CD14-positive monocyte (primary cell): ENCODE data around the gene NOP10. TPM values are rescaled to one million over a fixed set of nuclear protein-coding genes. Genes with fewer than 3 reads are reported as not detected.
A peak's percentile ranks its signal among the peaks of the same experiment; 100 is the strongest.

Experiments used
- DNase-seq, 3 donors: peaks; one replicate each; pipeline ENCODE4 v3.0.0-alpha.2; 2011 to 2022
- H2AFZ ChIP-seq: 2 replicates; pipeline ENCODE4 v1.6.0; 2012; ENCODE audit warnings: mild to moderate bottlenecking, low read depth, low read length, inconsistent platforms; ENCODE audit not compliant: insufficient read depth, poor library complexity, severe bottlenecking
- H3K27ac ChIP-seq, 2 donors: 1 replicate in 1 of 2; 2 replicates in 1 of 2; pipeline ENCODE4 v1.5.1; 2012 to 2013; ENCODE audit warnings: low read length in 2 of 2, control low read depth in 1 of 2, inconsistent platforms in 1 of 2, low read depth in 1 of 2, mild to moderate bottlenecking in 1 of 2
- H3K27me3 ChIP-seq, 2 donors: one replicate each; pipeline versions ENCODE4 v1.6.0 to v1.6.1; 2011 to 2013; ENCODE audit warnings: low read length in 2 of 2; ENCODE audit not compliant: control insufficient read depth in 2 of 2, insufficient read depth in 2 of 2
- H3K36me3 ChIP-seq, 2 donors: replicated peaks in 1 of 2; 1 replicate in 1 of 2; 2 replicates in 1 of 2; pipeline versions ENCODE4 v1.5.1 to v1.6.1; 2012 to 2013; ENCODE audit warnings: low read length in 2 of 2, control low read depth in 1 of 2, inconsistent platforms in 1 of 2, mild to moderate bottlenecking in 1 of 2; ENCODE audit not compliant: insufficient read depth in 2 of 2, control insufficient read depth in 1 of 2
- H3K4me1 ChIP-seq, 2 donors: 1 replicate in 1 of 2; 2 replicates in 1 of 2; pipeline versions ENCODE4 v1.5.1 to v1.6.1; 2012 to 2013; ENCODE audit warnings: low read length in 2 of 2, control low read depth in 1 of 2, inconsistent platforms in 1 of 2, mild to moderate bottlenecking in 1 of 2, moderate library complexity in 1 of 2; ENCODE audit not compliant: insufficient read depth in 2 of 2, control insufficient read depth in 1 of 2
- H3K4me2 ChIP-seq: replicated peaks from 2 replicates; pipeline ENCODE3; 2012; ENCODE audit warnings: low read length, moderate library complexity, mild to moderate bottlenecking; ENCODE audit not compliant: poor library complexity, severe bottlenecking; ENCODE audit errors: extremely low read depth
- H3K4me3 ChIP-seq, 3 experiments: fragments of 200-600 bp in 1 of 3; sonication (generic) in 1 of 3; replicated peaks in 1 of 3; 1 replicate in 2 of 3; 2 replicates in 1 of 3; pipeline ENCODE4 v1.5.1; 2011 to 2013; ENCODE audit warnings: low read length in 3 of 3, mild to moderate bottlenecking in 3 of 3, control low read depth in 2 of 3, low read depth in 2 of 3, inconsistent platforms in 1 of 3, moderate library complexity in 1 of 3
- H3K79me2 ChIP-seq: 2 replicates; pipeline ENCODE4 v1.6.0; 2012; ENCODE audit warnings: mild to moderate bottlenecking, control low read depth, inconsistent platforms, low read length, moderate library complexity; ENCODE audit not compliant: insufficient read depth
- H3K9ac ChIP-seq: 2 replicates; pipeline ENCODE4 v1.6.0; 2017; ENCODE audit warnings: low read length, mild to moderate bottlenecking; ENCODE audit not compliant: insufficient read depth, poor library complexity, severe bottlenecking
- H3K9me3 ChIP-seq, 2 donors: replicated peaks in 1 of 2; 1 replicate in 1 of 2; 2 replicates in 1 of 2; pipeline versions ENCODE4 v1.5.1 to v1.6.1; 2012 to 2013; ENCODE audit warnings: low read length in 2 of 2, control low read depth in 1 of 2; ENCODE audit not compliant: control insufficient read depth in 1 of 2, insufficient read depth in 1 of 2
- H4K20me1 ChIP-seq: 2 replicates; pipeline ENCODE4 v1.6.0; 2012; ENCODE audit warnings: mild to moderate bottlenecking, low read length, control low read depth, moderate library complexity; ENCODE audit not compliant: insufficient read depth
- H3K27ac Mint-ChIP-seq, 7 donors: one replicate each; pipeline ENCODE4 v1.8.0; 2020; ENCODE audit warnings: mild to moderate bottlenecking in 7 of 7, mixed read lengths in 7 of 7, moderate library complexity in 6 of 7, inconsistent platforms in 2 of 7
- H3K27me3 Mint-ChIP-seq, 3 donors: one replicate each; pipeline ENCODE4 v1.8.0; 2021 to 2022; ENCODE audit warnings: low read depth in 3 of 3, mild to moderate bottlenecking in 3 of 3, mixed read lengths in 3 of 3, moderate library complexity in 3 of 3, inconsistent platforms in 1 of 3
- H3K36me3 Mint-ChIP-seq, 2 donors: one replicate each; pipeline ENCODE4 v1.8.0; 2020; ENCODE audit warnings: mixed read lengths in 2 of 2, inconsistent platforms in 1 of 2, mild to moderate bottlenecking in 1 of 2
- H3K4me1 Mint-ChIP-seq: one replicate; pipeline ENCODE4 v1.8.0; 2020; ENCODE audit warnings: mild to moderate bottlenecking, mixed read lengths
- H3K4me3 Mint-ChIP-seq, 2 donors: one replicate each; pipeline ENCODE4 v1.8.0; 2020; ENCODE audit warnings: mild to moderate bottlenecking in 2 of 2, mixed read lengths in 2 of 2, moderate library complexity in 1 of 2
- H3K9me3 Mint-ChIP-seq, 7 donors: one replicate each; pipeline ENCODE4 v1.8.0; 2020 to 2022; ENCODE audit warnings: mixed read lengths in 7 of 7, mild to moderate bottlenecking in 6 of 7, moderate library complexity in 6 of 7, inconsistent platforms in 2 of 7
- CTCF ChIP-seq: fragments of 200-600 bp; IDR thresholded peaks from one replicate; pipeline ENCODE4 v1.8.0; 2022; ENCODE audit warnings: antibody characterized with exemption, mild to moderate bottlenecking
- WGBS: methylation state at CpG from one replicate; pipeline ENCODE4 v1.1.5; 2013; ENCODE audit warnings: missing lambda C conversion rate; ENCODE audit not compliant: insufficient coverage; 5-methylcytosine and 5-hydroxymethylcytosine counted together
- intact Hi-C, 2 donors: fragments of 100-400 bp; cut with micrococcal nuclease; formaldehyde crosslinking; loops; one replicate each; pipeline versions ENCODE4 v1.15.0 to v1.15.1; 2023
- polyA plus RNA-seq, 3 donors: library from polyadenylated mRNA; depleted of rRNA in 1 of 3; unstranded in 2 of 3; stranded (reverse) in 1 of 3; fragments of 300-500 nt in 2 of 3; fragments of >200 nt in 1 of 3; fragmentation: Illumina TruSeq in 2 of 3; gene quantifications; 1 replicate in 2 of 3; 2 replicates in 1 of 3; pipeline ENCODE4 v1.2.3, GENCODE V29; 2012 to 2021

The NOP10 gene
- polyA plus RNA-seq, 3 donors: 260 to 677 (median 586) TPM

- Histone ChIP-seq H3K9ac (no peak overlapping the region), H3K27me3 (no peaks in the 10 kb centered on the region), H3K36me3 (peaks cover 13 to 49% of the 10 kb centered on the region in 2 donors), H2AFZ (no peak overlapping the region), H3K9me3 (no peaks in the 10 kb centered on the region), H3K4me2 (no peak overlapping the region), H3K4me1 (no peaks in the 10 kb centered on the region), H3K4me3 (no peak overlapping the region), H3K27ac (no peak overlapping the region), H3K79me2 (no peaks in the 10 kb centered on the region), H4K20me1 (no peaks in the 10 kb centered on the region)
- no peaks in the 10 kb centered on the region for H3K9me3 Mint-ChIP-seq
- DNase-seq: no peak
- WGBS: no CpG with 5 or more reads among the region's 1 CpG
- H3K4me3 Mint-ChIP-seq: no peak overlapping the region
- TF ChIP-seq CTCF: no peak
- H3K27ac Mint-ChIP-seq: peak overlapping the region in 1 of 7 donors; percentile 7
- intact Hi-C loops: no loop called here
- H3K4me1 Mint-ChIP-seq: no peaks in the 10 kb centered on the region
- H3K27me3 Mint-ChIP-seq: peaks cover 0 to 3% (median 0%) of the 10 kb centered on the region in 3 donors
- H3K36me3 Mint-ChIP-seq: peaks cover 24 to 37% of the 10 kb centered on the region in 2 donors
These were observed 14.7 kb upstream of the NOP10 start for GRCh38 chr15:34357653-34358052.

DNA sequence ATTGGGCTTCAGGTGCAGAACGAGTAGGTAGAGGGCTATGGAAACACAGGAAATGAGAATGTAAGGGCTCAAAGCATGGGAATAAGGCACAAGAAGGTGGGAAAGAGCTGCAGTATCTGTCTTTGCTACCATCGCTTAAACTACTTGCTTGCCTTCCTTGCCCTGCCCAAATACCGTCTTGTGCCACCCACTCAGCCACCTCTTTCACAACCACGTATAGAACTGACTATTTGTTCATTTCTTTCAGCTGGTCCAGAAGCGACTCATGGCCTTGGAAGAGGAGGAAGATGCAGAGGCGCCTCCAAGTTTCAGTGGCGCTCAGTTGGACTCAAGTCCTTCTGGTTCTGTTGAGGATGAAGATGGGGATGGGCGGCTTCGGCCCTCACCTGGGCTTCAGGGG is 12.3 kb upstream of the NOP10 start:
- DNase-seq: no peak
- Histone ChIP-seq H3K4me1 (no peaks in the 10 kb centered on the region), H3K27me3 (no peaks in the 10 kb centered on the region), H3K4me2 (no peak overlapping the region), H3K4me3 (no peak overlapping the region), H3K79me2 (no peaks in the 10 kb centered on the region), H4K20me1 (no peaks in the 10 kb centered on the region), H2AFZ (no peak overlapping the region), H3K27ac (no peak overlapping the region), H3K36me3 (peaks cover 7 to 29% of the 10 kb centered on the region in 2 donors), H3K9ac (no peak overlapping the region), H3K9me3 (no peaks in the 10 kb centered on the region)
- no peak for TF ChIP-seq CTCF
- Mint-ChIP-seq H3K27me3 (peaks cover 0 to 3% (median 2%) of the 10 kb centered on the region in 3 donors), H3K9me3 (peaks cover 0 to 2% (median 0%) of the 10 kb centered on the region in 7 donors), H3K36me3 (peaks cover 15 to 22% of the 10 kb centered on the region in 2 donors), H3K4me3 (no peak overlapping the region), H3K4me1 (no peaks in the 10 kb centered on the region), H3K27ac (peak overlapping the region in 1 of 7 donors; percentile 47)
- intact Hi-C loops: no loop called here
- 86% methylated on average over 8 of the region's 9 CpGs for WGBS
